PC-9 (cell line): Measurements from ENCODE around the gene HEBP2. TPM values are rescaled to one million over a fixed set of nuclear protein-coding genes. Genes with fewer than 3 reads are reported as not detected.

ENCODE experiments used
- BruUV-seq: library from RNA; stranded (reverse); fragments of 400-500 nt; replicated peaks from 2 replicates; lab custom pipeline; 2021; lab: Mats Ljungman, UMichigan
- CTCF ChIA-PET: fragments of 300-600 bp; sonication (Branson Sonifier 250); formaldehyde crosslinking; loops from one replicate; lab custom pipeline; 2022; ENCODE audit warnings: antibody characterized with exemption; lab: Charles Lee
- POLR2A ChIA-PET: fragments of 300-600 bp; sonication (Branson Sonifier 250); formaldehyde crosslinking; loops from one replicate; lab custom pipeline; 2022; ENCODE audit warnings: antibody characterized with exemption; ENCODE audit not compliant: unreplicated experiment; lab: Charles Lee
- DNase-seq, 2 experiments: peaks; one replicate each; pipeline versions ENCODE4 v3.0.0 to v3.0.0-alpha.2; 2015 to 2022; ENCODE audit warnings: mixed read lengths in 1 of 2
- H2AFZ ChIP-seq: fragments of 200-600 bp; sonication (generic); 2 replicates; pipeline ENCODE4 v1.8.1; 2017; ENCODE audit warnings: antibody characterized with exemption
- H3F3A ChIP-seq: fragments of 200-600 bp; sonication (generic); 2 replicates; pipeline ENCODE4 v1.8.1; 2017; ENCODE audit warnings: antibody characterized with exemption, mild to moderate bottlenecking, low read depth; ENCODE audit not compliant: insufficient read depth
- H3K27ac ChIP-seq: fragments of 200-600 bp; sonication (generic); 2 replicates; pipeline ENCODE4 v1.6.1; 2016; ENCODE audit warnings: mixed run types
- H3K27me3 ChIP-seq: fragments of 200-600 bp; sonication (generic); 2 replicates; pipeline ENCODE4 v1.6.1; 2016; ENCODE audit warnings: low read depth, mixed run types; ENCODE audit not compliant: insufficient read depth
- H3K36me3 ChIP-seq: fragments of 200-600 bp; sonication (generic); 2 replicates; pipeline ENCODE4 v1.6.1; 2016; ENCODE audit warnings: low read depth, mixed run types
- H3K4me1 ChIP-seq: fragments of 200-600 bp; sonication (generic); replicated peaks from 2 replicates; pipeline ENCODE4 v1.6.1; 2016; ENCODE audit warnings: mixed run types; ENCODE audit not compliant: insufficient read depth
- H3K4me2 ChIP-seq: fragments of 200-600 bp; sonication (generic); 2 replicates; pipeline ENCODE4 v1.6.1; 2017; ENCODE audit warnings: mixed run types
- H3K4me3 ChIP-seq: fragments of 200-600 bp; sonication (generic); 2 replicates; pipeline ENCODE4 v1.6.1; 2016; ENCODE audit warnings: mixed run types
- H3K79me2 ChIP-seq: fragments of 200-600 bp; sonication (generic); 2 replicates; pipeline ENCODE4 v1.6.1; 2017; ENCODE audit warnings: low read depth, mixed run types
- H3K9me2 ChIP-seq: fragments of 200-600 bp; sonication (generic); 2 replicates; pipeline ENCODE4 v1.8.1; 2017; ENCODE audit warnings: mild to moderate bottlenecking; ENCODE audit not compliant: insufficient read depth
- H3K9me3 ChIP-seq: fragments of 200-600 bp; sonication (generic); 2 replicates; pipeline ENCODE4 v1.8.1; 2016; ENCODE audit warnings: low read depth; ENCODE audit not compliant: insufficient read depth
- H4K20me1 ChIP-seq: fragments of 200-600 bp; sonication (generic); 2 replicates; pipeline ENCODE4 v1.8.1; 2017; ENCODE audit not compliant: insufficient read depth
- EZH2 ChIP-seq: fragments of 200-600 bp; sonication (generic); IDR thresholded peaks from 2 replicates; pipeline ENCODE4 v1.8.0; 2017; ENCODE audit warnings: antibody characterized with exemption, low read depth
- intact Hi-C: fragments of 100-400 bp; cut with micrococcal nuclease; formaldehyde crosslinking; loops from one replicate; pipeline ENCODE4 v1.10.0; 2022; ENCODE audit not compliant: unreplicated experiment
- total RNA-seq: library from RNA; stranded (reverse); gene quantifications from 2 replicates; pipeline ENCODE4 v1.2.3, GENCODE V29; 2021
- TF ChIP-seq, protein P1 (sequence below): fragments of 200-600 bp; sonication (generic); conservative IDR thresholded peaks from 2 replicates; pipeline ENCODE4 v1.6.1; 2017; ENCODE audit warnings: mixed run types, antibody characterized with exemption, mild to moderate bottlenecking, moderate library complexity

Gene HEBP2
- total RNA-seq, 1 experiment from 2014 or later, result 41.0 TPM

DNA sequence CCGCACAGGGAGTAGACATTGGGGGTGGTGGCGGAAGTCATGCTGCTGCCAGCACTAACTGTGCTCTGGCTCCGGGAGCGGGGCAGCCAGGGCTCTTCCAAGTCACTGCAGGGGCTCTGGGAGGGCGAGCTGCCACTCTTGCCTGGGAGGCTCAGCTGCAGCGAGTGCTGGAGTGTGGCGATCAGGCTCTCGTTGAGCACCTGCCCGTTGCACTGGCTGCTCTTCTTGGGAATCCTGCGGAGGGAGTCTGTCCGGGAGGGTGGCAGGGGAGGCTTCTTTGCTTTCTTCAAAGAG lies 28.0 kb downstream of the HEBP2 start:
- TF ChIP-seq, protein P1, sequence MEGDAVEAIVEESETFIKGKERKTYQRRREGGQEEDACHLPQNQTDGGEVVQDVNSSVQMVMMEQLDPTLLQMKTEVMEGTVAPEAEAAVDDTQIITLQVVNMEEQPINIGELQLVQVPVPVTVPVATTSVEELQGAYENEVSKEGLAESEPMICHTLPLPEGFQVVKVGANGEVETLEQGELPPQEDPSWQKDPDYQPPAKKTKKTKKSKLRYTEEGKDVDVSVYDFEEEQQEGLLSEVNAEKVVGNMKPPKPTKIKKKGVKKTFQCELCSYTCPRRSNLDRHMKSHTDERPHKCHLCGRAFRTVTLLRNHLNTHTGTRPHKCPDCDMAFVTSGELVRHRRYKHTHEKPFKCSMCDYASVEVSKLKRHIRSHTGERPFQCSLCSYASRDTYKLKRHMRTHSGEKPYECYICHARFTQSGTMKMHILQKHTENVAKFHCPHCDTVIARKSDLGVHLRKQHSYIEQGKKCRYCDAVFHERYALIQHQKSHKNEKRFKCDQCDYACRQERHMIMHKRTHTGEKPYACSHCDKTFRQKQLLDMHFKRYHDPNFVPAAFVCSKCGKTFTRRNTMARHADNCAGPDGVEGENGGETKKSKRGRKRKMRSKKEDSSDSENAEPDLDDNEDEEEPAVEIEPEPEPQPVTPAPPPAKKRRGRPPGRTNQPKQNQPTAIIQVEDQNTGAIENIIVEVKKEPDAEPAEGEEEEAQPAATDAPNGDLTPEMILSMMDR, result no peak
- H4K20me1 ChIP-seq, result no peaks in the 10 kb centered on the region; the same call in 1 of the 2 replicates
- H3K4me2 ChIP-seq, result no peak overlapping the region
- no peaks in the 10 kb centered on the region for H3K4me1 ChIP-seq
- H3K9me3 ChIP-seq, result no peaks in the 10 kb centered on the region
- no peak overlapping the region for H3K27ac ChIP-seq
- H3F3A ChIP-seq, result no peaks in the 10 kb centered on the region
- H2AFZ ChIP-seq, result no peak overlapping the region
- H3K4me3 ChIP-seq, result no peak overlapping the region
- ChIA-PET POLR2A (no interaction called here), CTCF (no interaction called here)
- H3K9me2 ChIP-seq, result no peaks in the 10 kb centered on the region
- no peak for DNase-seq
- no TSS peak for BruUV-seq
- H3K27me3 ChIP-seq, result no peaks in the 10 kb centered on the region
- H3K79me2 ChIP-seq, result no peaks in the 10 kb centered on the region
- intact Hi-C loops, result no loop called here
- no peaks in the 10 kb centered on the region for H3K36me3 ChIP-seq

DNA sequence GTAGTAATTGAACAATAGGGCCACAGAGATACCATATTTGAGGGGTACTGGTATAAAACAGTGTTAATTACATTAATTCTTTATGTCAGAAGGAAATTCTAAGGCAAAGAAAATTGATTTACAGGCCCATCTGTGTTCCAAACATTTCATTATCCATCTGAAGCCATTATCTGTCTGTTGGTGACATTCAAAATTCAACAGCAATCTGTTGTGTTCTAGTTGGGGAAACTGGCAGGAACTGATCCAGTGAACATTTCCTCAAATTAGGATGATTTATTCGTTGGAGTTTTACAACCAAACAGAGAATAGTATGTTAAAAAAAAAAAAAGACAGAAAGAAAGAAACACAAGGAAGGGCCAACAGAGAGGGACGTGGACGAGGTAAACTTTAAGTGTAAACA lies 30.1 kb downstream of the HEBP2 start:
- intact Hi-C loops, result no loop called here
- TF ChIP-seq EZH2, result no peak
- TF ChIP-seq, protein P1, result no peak
- H3K27ac ChIP-seq, result no peak overlapping the region
- H3K9me2 ChIP-seq, result no peaks in the 10 kb centered on the region
- no peaks in the 10 kb centered on the region for H3K36me3 ChIP-seq
- no peak for DNase-seq
- H2AFZ ChIP-seq, result no peak overlapping the region
- no peaks in the 10 kb centered on the region for H3F3A ChIP-seq
- no peaks in the 10 kb centered on the region for H3K27me3 ChIP-seq
- H3K4me1 ChIP-seq, result no peaks in the 10 kb centered on the region
- ChIA-PET CTCF (no interaction called here), POLR2A (no interaction called here)
- H3K9me3 ChIP-seq, result no peaks in the 10 kb centered on the region
- H4K20me1 ChIP-seq, result no peaks in the 10 kb centered on the region; the same call in 1 of the 2 replicates
- H3K4me3 ChIP-seq, result no peak overlapping the region
- no peaks in the 10 kb centered on the region for H3K79me2 ChIP-seq
- H3K4me2 ChIP-seq, result no peak overlapping the region
- BruUV-seq, result no TSS peak

DNA sequence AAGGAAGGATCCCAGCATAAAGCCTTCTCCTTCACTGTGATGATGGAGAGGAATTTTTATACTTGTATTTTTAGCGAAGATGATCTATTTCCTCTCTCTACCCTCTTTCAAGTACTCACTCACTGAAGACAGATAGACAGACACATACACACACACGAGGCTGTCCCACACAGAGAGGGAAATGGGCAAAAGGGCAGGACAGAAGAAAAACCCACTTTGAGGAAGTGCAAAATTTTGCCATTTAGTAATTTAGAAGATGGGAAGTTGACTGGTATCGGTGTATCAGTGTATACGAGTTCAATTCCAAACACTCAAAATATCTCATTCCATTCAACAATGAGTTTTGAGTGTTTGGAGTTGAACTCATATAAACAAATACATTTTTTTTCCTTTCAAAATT lies 30.9 kb downstream of the HEBP2 start:
- no peaks in the 10 kb centered on the region for H3K9me2 ChIP-seq
- no peak overlapping the region for H3K4me3 ChIP-seq
- TF ChIP-seq EZH2, result no peak
- TF ChIP-seq, protein P1, result no peak
- POLR2A ChIA-PET, result no interaction called here
- H3K27ac ChIP-seq, result no peak overlapping the region
- no peaks in the 10 kb centered on the region; the same call in 1 of the 2 replicates for H4K20me1 ChIP-seq
- H3F3A ChIP-seq, result no peaks in the 10 kb centered on the region
- CTCF ChIA-PET, result no interaction called here
- no peak overlapping the region for H2AFZ ChIP-seq
- DNase-seq, result no peak
- intact Hi-C loops, result no loop called here
- no peaks in the 10 kb centered on the region for H3K9me3 ChIP-seq
- H3K4me2 ChIP-seq, result no peak overlapping the region
- no peaks in the 10 kb centered on the region for H3K79me2 ChIP-seq
- no peaks in the 10 kb centered on the region for H3K4me1 ChIP-seq
- no peaks in the 10 kb centered on the region for H3K27me3 ChIP-seq
- H3K36me3 ChIP-seq, result no peaks in the 10 kb centered on the region
- no TSS peak for BruUV-seq
